HG02642 (cell line): ENCODE results near the gene TGFBRAP1.

Experiments
- ATAC-seq: cut with Tn5 transposase; IDR thresholded peaks from one replicate; pipeline ENCODE4 v1.9.1; 2021; ENCODE audit warnings: mild to moderate bottlenecking; ENCODE audit not compliant: unreplicated experiment, poor library complexity

Gene TGFBRAP1

DNA sequence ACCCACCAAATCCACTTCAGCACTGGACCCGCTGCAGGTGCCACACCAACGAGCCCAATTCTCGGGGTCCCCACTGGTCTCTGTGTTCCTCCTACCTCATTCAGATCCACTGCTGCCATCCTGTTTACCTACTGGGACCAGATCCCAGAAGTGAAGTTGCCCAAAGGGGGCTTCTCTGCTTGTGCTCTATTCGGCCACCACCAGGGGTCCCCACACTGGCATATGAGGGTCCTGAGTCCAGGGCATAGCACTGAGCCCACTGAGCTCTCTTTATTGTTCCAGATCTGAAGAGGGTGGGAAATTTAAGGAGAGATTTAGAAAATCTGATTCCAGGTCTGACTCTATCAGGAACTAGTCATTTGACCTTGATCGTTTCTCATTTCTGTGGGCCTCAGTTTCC is 85.6 kb downstream of the TGFBRAP1 start:
- no peak for ATAC-seq

DNA sequence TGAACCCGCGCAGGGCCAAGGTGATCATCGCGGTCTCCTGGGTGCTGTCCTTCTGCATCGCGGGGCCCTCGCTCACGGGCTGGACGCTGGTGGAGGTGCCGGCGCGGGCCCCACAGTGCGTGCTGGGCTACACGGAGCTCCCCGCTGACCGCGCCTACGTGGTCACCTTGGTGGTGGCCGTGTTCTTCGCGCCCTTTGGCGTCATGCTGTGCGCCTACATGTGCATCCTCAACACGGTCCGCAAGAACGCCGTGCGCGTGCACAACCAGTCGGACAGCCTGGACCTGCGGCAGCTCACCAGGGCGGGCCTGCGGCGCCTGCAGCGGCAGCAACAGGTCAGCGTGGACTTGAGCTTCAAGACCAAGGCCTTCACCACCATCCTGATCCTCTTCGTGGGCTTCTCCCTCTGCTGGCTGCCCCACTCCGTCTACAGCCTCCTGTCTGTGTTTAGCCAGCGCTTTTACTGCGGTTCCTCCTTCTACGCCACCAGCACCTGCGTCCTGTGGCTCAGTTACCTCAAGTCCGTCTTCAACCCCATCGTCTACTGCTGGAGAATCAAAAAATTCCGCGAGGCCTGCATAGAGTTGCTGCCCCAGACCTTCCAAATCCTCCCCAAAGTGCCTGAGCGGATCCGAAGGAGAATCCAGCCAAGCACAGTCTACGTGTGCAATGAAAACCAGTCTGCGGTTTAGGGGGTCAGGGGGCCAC is 87.1 kb downstream of the TGFBRAP1 start:
- ATAC-seq = no peak

DNA sequence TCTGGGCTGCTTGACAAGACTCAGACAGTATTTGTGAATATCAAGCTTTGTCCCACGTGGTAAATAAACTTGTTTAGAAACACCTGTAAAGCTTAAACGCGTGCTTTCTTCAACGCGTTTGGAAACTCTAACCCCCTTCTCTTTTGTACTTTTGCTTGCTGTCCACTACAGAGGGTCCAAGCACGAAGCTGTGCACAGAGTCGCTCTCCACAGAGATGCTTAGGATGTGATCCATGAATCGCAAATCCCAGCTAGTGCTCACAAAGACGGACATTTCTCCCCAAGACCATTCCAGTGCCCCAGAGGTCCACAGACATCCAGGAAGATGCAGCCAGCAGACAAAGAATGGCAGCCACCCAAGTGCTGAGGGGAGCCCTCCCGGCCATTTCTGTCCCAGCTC is 88.1 kb downstream of the TGFBRAP1 start, which contains the start of gene GPR45:
GPR45 (plus strand) TSS at position 301 of the 400 bp plus-strand sequence. CDS start 116 bp downstream, outside the sequence.
- ATAC-seq = no peak

DNA sequence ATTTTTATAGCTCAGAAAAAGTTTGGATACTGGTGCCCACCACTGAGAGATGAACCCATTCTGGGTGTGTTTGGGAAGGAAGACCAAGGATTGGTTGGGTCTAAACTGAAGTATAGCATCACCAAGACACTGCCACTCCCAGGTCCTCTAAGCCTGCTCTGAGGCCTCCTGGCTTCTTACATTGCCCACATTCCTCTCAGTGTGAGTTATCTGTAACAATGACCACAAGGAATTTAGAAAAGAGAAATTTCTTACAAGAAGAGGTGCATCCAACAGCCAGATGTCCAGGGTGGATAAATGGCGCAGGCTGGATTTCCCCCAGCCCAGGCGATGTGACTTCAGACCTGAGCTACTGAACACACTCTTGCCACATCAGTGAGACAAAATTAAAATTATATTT is 89.6 kb downstream of the TGFBRAP1 start:
- ATAC-seq = no peak

DNA sequence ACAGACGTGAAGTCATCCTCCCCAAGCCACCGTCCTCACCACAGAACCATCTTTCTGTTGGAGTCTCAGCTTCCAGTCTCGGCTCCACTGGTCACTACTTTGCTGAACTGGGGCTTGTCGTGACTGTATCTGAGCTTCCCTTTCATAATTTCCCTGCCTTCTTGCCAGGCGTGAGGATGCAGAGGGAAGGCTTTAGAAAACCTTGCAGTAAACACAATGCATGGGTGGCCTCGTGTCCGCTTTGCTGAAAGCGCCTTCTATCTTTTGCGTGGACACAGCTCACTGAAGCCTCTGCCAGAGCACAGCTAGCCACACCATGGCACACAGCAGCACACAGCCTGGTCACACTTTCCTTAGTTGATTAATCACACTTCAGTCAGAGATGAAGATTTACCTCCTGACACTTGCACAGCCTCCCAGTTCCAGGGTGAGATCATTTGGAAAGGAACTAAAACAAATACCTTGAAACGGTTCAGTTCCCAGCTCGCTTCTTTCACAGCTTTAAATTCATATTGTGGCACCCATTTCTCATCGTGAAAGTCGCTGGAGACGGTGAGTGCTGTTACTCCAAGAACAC is 90.8 kb downstream of the TGFBRAP1 start:
- no peak for ATAC-seq

DNA sequence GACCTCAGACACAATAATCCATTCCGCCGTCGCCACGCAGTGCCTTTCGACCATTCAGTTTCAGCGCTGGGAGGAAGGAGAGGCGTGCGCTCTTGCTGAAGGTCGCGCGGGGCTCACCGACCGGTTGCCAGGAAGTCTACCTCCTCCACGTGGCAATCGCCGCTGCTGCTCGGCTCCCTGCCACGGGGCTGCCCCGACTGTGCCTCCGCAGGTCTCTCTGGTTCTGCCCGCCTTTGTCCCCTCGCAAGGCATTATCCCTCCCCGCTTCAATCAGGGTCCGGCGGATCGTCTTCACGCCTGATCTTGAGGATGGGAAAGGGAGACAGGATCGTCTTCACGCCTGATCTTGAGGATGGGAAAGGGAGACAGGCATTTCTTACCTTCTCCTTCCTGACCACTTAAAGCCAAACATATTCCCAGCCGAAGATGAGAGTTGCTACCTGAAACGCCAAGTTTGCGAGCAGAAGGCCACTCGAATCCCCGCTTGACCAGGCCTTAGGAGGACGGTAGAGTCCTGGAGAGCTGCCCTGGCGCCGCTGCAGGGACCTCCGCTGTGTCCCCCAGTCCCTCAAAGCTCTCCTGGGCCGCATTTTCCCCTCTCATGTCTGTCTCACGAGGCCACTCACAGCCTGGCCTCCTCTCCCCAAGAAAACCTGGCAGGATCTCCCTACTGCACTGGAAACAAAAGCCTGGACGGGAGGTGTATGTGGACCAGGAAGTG is 92.3 kb downstream of the TGFBRAP1 start:
- ATAC-seq = no peak

DNA sequence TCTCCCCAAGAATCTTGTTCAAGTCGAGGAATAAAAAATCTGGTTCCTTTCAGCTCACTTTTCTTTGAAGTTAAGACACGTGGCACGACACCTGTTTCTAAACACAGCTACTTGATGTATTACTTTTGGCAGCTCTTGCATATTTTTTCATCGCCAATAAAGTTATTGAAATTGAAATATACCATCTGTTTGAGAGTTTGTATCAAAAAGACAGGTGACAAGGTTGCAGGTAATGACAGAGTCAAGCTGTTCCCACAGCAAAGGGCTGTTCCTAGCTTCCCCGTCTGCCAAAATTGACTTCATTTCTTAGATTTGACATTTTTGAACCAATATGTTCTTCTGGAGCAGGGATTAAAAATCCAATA is 93.5 kb downstream of the TGFBRAP1 start:
- no peak for ATAC-seq

DNA sequence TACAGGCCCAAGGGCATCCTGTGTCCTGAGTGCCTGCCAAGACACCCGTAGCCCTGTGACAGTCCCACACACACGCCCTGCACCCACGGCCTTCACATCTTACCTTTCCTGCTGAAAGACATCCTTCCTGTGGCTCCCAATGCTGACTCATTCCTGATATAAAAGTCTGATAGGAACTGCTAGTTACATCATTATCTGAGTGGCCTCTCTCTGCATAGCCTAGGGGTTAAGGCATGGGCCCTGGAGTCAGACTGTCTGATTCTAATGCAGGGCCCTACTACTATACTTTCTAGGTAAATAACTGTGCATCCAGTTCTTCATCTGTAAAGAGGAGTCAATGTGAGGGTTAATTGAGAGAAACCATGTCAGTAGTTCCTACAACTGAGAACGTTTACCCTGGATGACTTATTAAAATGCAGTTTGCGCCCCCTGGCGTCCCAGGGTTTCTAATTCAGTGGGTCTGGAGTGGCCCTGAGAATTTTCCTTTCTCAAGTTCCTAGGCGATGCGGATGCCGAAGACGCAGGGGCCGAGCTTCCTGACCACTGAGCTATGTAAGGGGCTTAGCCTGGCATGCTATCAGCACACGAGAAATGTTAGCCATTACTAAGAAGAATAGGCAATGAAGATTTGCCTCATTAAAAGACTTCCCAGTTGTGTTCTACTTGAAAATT is 94.0 kb downstream of the TGFBRAP1 start:
- ATAC-seq = peak; percentile 62

DNA sequence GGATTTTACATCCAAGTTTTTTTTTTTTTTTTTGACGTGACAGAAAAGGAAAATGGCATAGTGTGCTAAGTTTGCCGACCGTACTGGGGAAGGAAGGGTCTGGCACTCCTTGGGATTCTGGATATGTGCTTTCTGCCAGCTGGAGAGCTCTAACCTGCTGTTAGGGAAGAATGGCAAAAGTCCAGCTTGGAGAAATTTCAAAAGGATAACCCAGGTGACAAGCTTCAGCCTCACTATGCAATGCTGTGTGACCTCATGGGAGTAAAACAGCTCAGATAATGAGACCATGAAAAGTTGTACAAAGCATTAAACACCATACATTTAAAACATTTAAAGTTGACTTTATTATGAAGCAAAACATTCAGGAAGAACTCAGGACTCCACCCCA is 98.3 kb downstream of the TGFBRAP1 start:
- ATAC-seq = no peak

DNA sequence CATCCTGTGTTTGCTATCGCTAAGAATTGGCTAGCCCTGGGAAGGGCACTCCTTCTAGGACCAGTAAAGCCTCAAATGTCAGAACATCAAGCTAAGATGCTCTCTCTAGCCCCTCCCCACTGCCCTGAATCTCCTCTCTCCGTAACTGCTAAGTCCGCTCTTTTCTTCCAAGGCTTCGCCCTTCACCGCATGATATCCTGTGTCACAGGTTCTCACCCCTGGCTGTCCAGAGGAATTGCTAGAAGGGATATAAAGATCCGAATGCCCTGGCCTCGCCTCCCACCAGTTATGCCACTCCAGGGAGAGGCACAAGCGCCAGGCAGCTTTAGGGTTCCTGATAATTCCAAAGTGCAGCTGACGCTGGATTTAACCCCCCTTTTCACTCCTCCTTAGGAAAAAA is 105.1 kb downstream of the TGFBRAP1 start:
- ATAC-seq = no peak

DNA sequence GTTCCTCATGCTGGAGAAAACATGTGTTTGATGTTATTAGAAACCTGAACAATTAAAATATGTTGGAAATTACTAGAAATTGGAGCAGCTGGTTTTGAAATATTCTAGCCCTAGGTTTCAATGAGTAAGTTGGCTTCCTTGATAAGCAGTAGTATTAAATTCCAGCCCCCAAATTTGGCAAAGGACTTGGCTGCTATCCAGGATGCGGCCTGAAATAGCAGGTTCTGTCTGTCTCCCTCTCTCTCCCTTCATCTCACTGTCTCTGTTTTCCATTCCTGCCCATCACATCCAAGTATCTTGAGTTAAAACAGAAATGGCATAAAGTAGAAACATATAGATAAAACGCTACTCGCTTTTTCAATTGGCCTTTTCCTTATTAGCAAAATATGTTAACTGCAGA is 108.9 kb downstream of the TGFBRAP1 start:
- no peak for ATAC-seq

DNA sequence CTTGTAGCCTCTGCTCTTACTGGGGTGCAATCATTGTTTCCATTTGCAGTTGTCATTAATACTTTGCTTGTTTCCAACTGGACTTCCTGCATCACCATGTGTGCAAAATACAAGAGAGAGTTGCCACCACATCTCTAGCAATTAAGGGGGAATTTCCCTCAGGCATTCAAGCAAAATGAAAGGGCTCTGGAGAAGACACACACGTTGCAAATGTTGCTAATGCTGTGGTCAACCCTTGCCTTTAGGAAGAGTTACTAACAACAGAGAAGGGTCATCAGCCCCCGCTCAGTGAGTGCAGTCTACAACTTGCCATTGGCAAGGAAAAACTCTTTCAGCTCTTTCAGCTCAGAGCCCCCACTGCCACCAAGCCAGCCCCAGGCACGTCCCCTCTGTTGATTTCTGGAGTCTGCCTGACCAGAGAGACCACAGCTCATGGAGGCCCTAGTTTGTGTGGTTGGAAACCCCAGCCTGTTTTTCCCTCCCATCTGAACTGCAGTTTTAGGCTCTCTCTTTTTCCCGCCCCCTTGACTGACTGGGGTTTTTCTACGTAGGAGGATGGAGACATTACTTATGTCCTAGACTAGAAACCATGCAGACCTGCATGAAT is 113.8 kb downstream of the TGFBRAP1 start:
- no peak for ATAC-seq
